Right cardiac atrium (tissue), 5 donors: ENCODE data around the gene DCDC2C. TPM values are rescaled to one million over a fixed set of nuclear protein-coding genes. Genes with fewer than 3 reads are reported as not detected.

Experiments
- ATAC-seq, 2 donors: fragments of 200-7000 bp; cut with Tn5 transposase; one replicate each; pipeline versions ENCODE4 v1.8.0 to v1.9.1; 2020; ENCODE audit warnings: moderate library complexity in 2 of 2, mild to moderate bottlenecking in 1 of 2
- DNase-seq, 3 donors: peaks; one replicate each; pipeline ENCODE4 v3.0.0-alpha.2; 2020
- H3K27ac ChIP-seq: one replicate; pipeline ENCODE4 v1.5.1; 2013; ENCODE audit warnings: mild to moderate bottlenecking, low read length, control low read depth, moderate library complexity
- H3K27me3 ChIP-seq: one replicate; pipeline ENCODE4 v1.6.1; 2013; ENCODE audit not compliant: control insufficient read depth, insufficient read depth
- H3K4me1 ChIP-seq: one replicate; pipeline ENCODE4 v1.6.1; 2013; ENCODE audit warnings: low read length; ENCODE audit not compliant: control insufficient read depth, insufficient read depth
- H3K4me3 ChIP-seq: one replicate; pipeline ENCODE4 v1.5.1; 2013; ENCODE audit warnings: low read length, control low read depth
- H3K9me3 ChIP-seq: one replicate; pipeline ENCODE4 v1.6.1; 2013; ENCODE audit warnings: low read length; ENCODE audit not compliant: control insufficient read depth
- WGBS: extraction: QIAGEN DNeasy Blood & Tissue Kit; methylation state at CpG from one replicate; pipeline ENCODE4 v1.1.7; 2013; 5-methylcytosine and 5-hydroxymethylcytosine counted together
- intact Hi-C, 4 donors: fragments of 100-400 bp; cut with DNase I; formaldehyde crosslinking; loops; one replicate each; pipeline versions ENCODE4 v1.11.0 to v1.14.0; 2022 to 2023
- polyA plus RNA-seq: library from polyadenylated mRNA; stranded (reverse); fragments of 200-250 nt; gene quantifications from one replicate; pipeline ENCODE4 v1.2.3, GENCODE V29; 2013
- total RNA-seq, 4 donors: library from RNA; stranded (reverse); fragmentation: NEBNext Ultra II Directional; extraction: Animal tissue kit (Norgen Biotek cat#: 25700); gene quantifications; one replicate each; pipeline ENCODE4 v1.2.1, GENCODE V29; 2021
- donor health status: healthy with polysubstance abuse.
- donor health status: DM: no; HTN: yes; CAD: no.
- donor health status: DM: no; HTN: no; CAD: no.
- donor health status: DM: no; HTN: yes; CAD: no; lungs with severe emphysema.
- donor health status: DM: yes; HTN: yes; CAD: no.

The DCDC2C gene
- total and polyA plus RNA-seq, 5 donors: not detected

- 50% methylated on average over 10 of the region's 10 CpGs for WGBS
- ATAC-seq (no peak), DNase-seq (no peak)
- intact Hi-C loops: no loop called here
- Histone ChIP-seq H3K4me3 (no peak overlapping the region), H3K9me3 (no peaks in the 10 kb centered on the region), H3K27me3 (no peaks in the 10 kb centered on the region), H3K4me1 (no peaks in the 10 kb centered on the region), H3K27ac (no peak overlapping the region)
These were observed 9.6 kb downstream of the DCDC2C start for GRCh38 chr2:3712831-3713503.

- Histone ChIP-seq H3K9me3 (no peaks in the 10 kb centered on the region), H3K4me1 (no peaks in the 10 kb centered on the region), H3K27me3 (no peaks in the 10 kb centered on the region), H3K27ac (no peak overlapping the region), H3K4me3 (no peak overlapping the region)
- ATAC-seq (no peak), DNase-seq (no peak)
- WGBS: 68% methylated on average over 8 of the region's 8 CpGs
- intact Hi-C loops: no loop called here
These were observed 15.3 kb downstream of the DCDC2C start for GRCh38 chr2:3718679-3719078.

GRCh38 chr2:3725002-3725401, 21.6 kb downstream of the DCDC2C start:
- no peaks in the 10 kb centered on the region for H3K4me1 ChIP-seq
- H3K4me3 ChIP-seq: no peak overlapping the region
- H3K9me3 ChIP-seq: no peaks in the 10 kb centered on the region
- intact Hi-C loops: loop anchor here in 1 of 4 donors (5.0 kb wide), 1 partner anchor 52 kb away; no protein-coding TSS in a partner anchor
- H3K27ac ChIP-seq: no peak overlapping the region
- 90% methylated on average over 11 of the region's 11 CpGs for WGBS
- DNase-seq (no peak), ATAC-seq (no peak)
- no peaks in the 10 kb centered on the region for H3K27me3 ChIP-seq

GRCh38 chr2:3725458-3726250, 22.3 kb downstream of the DCDC2C start:
- ATAC-seq: no peak
- H3K9me3 ChIP-seq: no peaks in the 10 kb centered on the region
- intact Hi-C loops: loop anchor here in 1 of 4 donors (5.0 kb wide), 1 partner anchor 52 kb away; no protein-coding TSS in a partner anchor
- H3K4me1 ChIP-seq: no peaks in the 10 kb centered on the region
- no peak for DNase-seq
- no peak overlapping the region for H3K4me3 ChIP-seq
- H3K27ac ChIP-seq: no peak overlapping the region
- 77% methylated on average over 23 of the region's 23 CpGs for WGBS
- no peaks in the 10 kb centered on the region for H3K27me3 ChIP-seq

GRCh38 chr2:3726511-3726910, 23.1 kb downstream of the DCDC2C start:
- WGBS: 92% methylated on average over 10 of the region's 10 CpGs
- Histone ChIP-seq H3K4me1 (no peaks in the 10 kb centered on the region), H3K9me3 (no peaks in the 10 kb centered on the region), H3K4me3 (no peak overlapping the region), H3K27ac (no peak overlapping the region), H3K27me3 (no peaks in the 10 kb centered on the region)
- intact Hi-C loops: loop anchor here in 1 of 4 donors (5.0 kb wide), 1 partner anchor 51 kb away; no protein-coding TSS in a partner anchor
- DNase-seq: no peak
- no peak for ATAC-seq

GRCh38 chr2:3727397-3728045, 24.1 kb downstream of the DCDC2C start:
- intact Hi-C loops: loop anchor here in 1 of 4 donors (5.0 kb wide), 1 partner anchor 50 kb away; no protein-coding TSS in a partner anchor
- no peaks in the 10 kb centered on the region for H3K9me3 ChIP-seq
- peak in 1 of 2 donors; percentile 28 for ATAC-seq
- H3K4me1 ChIP-seq: no peaks in the 10 kb centered on the region
- no peak overlapping the region for H3K4me3 ChIP-seq
- DNase-seq: no peak
- no peaks in the 10 kb centered on the region for H3K27me3 ChIP-seq
- H3K27ac ChIP-seq: no peak overlapping the region
- 40% methylated on average over 12 of the region's 12 CpGs for WGBS

GRCh38 chr2:3728104-3729054, 25.0 kb downstream of the DCDC2C start:
- ATAC-seq: peak; percentile 52 to 67
- Histone ChIP-seq H3K4me3 (no peak overlapping the region), H3K27ac (no peak overlapping the region), H3K9me3 (no peaks in the 10 kb centered on the region), H3K4me1 (no peaks in the 10 kb centered on the region), H3K27me3 (no peaks in the 10 kb centered on the region)
- DNase-seq: peak; percentile 28 to 54 (median 51)
- intact Hi-C loops: loop anchor here in 1 of 4 donors (5.0 kb wide), 1 partner anchor 49 kb away; no protein-coding TSS in a partner anchor
- 32% methylated on average over 22 of the region's 22 CpGs for WGBS

GRCh38 chr2:3729055-3729448, 25.7 kb downstream of the DCDC2C start:
- H3K4me3 ChIP-seq: no peak overlapping the region
- H3K9me3 ChIP-seq: no peaks in the 10 kb centered on the region
- intact Hi-C loops: loop anchor here in 1 of 4 donors (5.0 kb wide), 1 partner anchor 48 kb away; no protein-coding TSS in a partner anchor
- no peaks in the 10 kb centered on the region for H3K4me1 ChIP-seq
- DNase-seq (no peak), ATAC-seq (no peak)
- no peak overlapping the region for H3K27ac ChIP-seq
- 88% methylated on average over 8 of the region's 8 CpGs for WGBS
- no peaks in the 10 kb centered on the region for H3K27me3 ChIP-seq

GRCh38 chr2:3729786-3730185, 26.4 kb downstream of the DCDC2C start:
- Histone ChIP-seq H3K9me3 (no peaks in the 10 kb centered on the region), H3K4me3 (no peak overlapping the region), H3K27ac (no peak overlapping the region), H3K27me3 (no peaks in the 10 kb centered on the region), H3K4me1 (no peaks in the 10 kb centered on the region)
- no peak for DNase-seq
- no peak for ATAC-seq
- intact Hi-C loops: loop anchor here in 1 of 4 donors (5.0 kb wide), 1 partner anchor 48 kb away; no protein-coding TSS in a partner anchor
- WGBS: 79% methylated on average over 9 of the region's 9 CpGs

GRCh38 chr2:3730646-3731045, 27.3 kb downstream of the DCDC2C start:
- Histone ChIP-seq H3K4me3 (no peak overlapping the region), H3K4me1 (no peaks in the 10 kb centered on the region), H3K27me3 (no peaks in the 10 kb centered on the region), H3K27ac (no peak overlapping the region), H3K9me3 (no peaks in the 10 kb centered on the region)
- intact Hi-C loops: no loop called here
- DNase-seq (no peak), ATAC-seq (no peak)
- 88% methylated on average over 8 of the region's 8 CpGs for WGBS
